NCI-H524 (cell line): Measurements from ENCODE around the gene PPIL6.
A peak's percentile ranks its signal among the peaks of the same experiment; 100 is the strongest.
"Not testable (repeated sequence)": the region's sequence is repeated elsewhere in the genome, so short reads cannot be mapped to it uniquely, and the experiment has no call there.

Source experiments
- DNase-seq, 2 experiments: peaks; one replicate each; lab custom pipeline; 2025; lab: John Stamatoyannopoulos, UW

The PPIL6 gene

DNA sequence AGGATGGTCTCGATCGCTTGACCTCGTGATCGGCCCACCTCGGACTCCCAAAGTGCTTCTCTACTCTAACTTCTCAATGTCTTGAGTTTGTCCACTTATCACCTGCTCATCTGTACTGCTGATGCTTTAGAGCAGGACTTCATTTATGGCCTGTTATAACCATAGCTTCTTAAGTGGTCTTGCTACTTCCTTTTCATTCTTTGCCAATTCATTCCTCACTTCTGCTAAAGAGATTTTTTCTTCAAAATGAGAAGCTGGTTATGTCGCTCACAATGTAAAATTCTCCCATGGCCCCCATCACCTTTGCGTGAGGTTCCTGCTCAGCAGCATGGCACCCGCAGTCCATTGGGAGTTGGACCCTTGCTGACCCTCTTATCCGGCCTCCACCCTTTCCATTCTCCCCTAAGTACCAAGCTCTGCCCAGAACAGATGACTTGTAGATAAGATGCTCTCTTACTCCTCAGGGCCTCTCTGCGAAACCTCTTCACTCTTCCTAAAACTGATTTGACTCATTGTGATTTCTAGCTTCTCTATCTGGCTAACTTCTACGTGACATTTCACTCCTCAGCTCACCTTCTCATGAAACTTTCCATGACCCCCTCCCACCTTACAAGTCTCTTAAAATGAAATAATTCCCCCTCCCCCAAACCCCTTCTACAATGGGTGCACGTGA, 44.2 kb downstream of the PPIL6 start:
- DNase-seq = no peak

DNA sequence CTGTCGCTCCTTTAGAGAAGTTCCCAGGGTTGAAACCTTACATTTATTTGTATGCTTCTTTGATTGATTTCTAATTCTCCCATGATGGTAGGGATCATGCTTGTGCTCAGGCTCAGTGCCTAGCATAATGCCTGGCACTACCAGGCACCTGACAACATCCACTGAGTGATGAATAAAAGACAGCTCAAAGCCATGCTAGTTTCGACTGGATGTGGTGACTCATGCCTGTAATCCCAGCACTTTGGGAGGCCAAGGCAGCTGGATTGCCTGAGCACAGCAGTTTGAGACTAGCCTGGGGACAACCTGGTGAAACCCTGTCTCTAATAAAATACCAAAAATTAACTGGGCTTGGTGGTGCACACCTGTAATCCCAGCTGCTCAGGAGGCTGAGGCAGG, 46.5 kb downstream of the PPIL6 start:
- no peak for DNase-seq

DNA sequence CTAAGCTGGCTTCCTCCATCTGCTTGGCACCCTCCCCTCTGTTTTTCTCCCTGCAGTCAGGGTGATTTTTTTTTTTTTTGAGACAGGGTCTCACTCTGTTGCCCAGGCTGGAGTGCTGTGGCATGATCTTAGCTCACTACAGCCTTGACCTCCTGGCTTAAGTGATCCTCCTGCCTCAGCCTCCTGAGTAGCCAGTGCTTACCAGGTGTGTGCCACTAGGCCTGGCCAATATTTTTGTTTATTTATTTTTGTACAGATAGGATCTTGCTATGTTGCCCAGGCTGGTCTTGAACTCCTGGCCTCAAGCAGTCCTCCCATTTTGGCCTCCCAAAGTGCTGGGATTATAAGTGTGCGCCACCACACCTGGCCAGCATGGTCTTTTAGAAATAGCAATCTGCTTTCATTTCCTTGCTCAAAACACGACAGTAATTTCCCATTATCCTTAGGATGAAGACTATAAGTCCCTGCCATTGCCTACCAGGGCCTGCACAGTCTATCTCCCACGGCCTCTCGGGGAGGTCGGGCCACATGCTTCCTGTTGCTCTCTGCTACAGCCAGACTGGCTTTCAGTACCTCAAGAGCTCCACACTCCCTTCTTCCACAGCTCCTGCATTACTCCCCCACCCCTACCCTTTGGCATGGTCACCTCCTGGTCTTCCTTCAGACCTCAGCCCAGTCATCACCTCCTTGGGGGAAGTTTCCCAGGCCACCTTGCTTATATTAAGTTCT, 47.1 kb downstream of the PPIL6 start:
- DNase-seq = no peak

GRCh38 chr6:109389650-109390274, 50.7 kb downstream of the PPIL6 start:
- DNase-seq = no peak

DNA sequence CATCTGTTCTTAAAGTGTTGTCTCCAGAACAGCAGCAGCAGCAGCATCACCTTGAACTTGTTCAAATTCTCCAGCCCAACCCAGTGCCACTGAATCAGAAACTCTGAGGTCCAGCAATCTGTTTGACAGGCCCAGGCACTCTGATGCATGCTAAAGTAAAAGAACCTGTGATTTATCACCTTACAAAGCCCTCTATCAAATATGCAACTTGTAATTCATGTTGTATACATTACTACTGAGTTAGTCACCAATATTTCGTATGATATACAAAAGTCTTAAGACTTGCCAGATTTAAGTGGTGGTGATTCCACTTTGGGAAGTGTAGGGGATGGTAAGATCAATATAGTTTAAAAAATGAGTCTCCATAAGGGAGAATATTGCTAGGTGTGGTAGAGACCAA, 52.2 kb downstream of the PPIL6 start:
- no peak for DNase-seq

DNA sequence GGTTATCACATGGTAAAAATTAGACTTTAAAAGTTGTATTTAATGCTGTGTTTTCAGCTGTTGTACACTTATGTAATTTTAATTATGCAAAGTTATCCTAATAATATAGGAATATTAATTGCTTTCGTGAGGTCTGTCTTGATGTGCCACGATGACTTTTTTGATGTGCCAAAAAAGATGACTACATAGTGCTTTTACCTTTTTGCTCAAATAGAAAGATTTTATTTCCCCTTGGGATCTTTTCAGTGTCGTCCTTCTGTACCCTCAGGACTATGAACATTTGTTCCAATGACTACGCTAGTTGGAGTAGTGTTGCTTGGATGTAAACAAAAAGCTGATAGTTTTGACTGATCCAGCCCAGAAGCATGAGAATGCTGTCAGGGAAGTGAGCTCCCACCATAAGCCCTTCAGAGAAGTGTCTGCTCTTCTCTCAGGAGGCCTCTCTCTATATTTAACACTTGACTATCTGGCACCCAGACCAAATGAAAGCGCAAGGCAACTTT, 56.9 kb downstream of the PPIL6 start:
- no peak for DNase-seq

GRCh38 chr6:109382576-109383437, 57.6 kb downstream of the PPIL6 start:
- peak; percentile 90 to 91 for DNase-seq

- peak; percentile 90 to 94 for DNase-seq
These were observed 58.5 kb downstream of the PPIL6 start, which contains the start of gene CD164 for GRCh38 chr6:109381747-109382575. CD164 (minus strand) TSS chr6:109382467; CDS start chr6:109382378, 89 bp downstream.

DNA sequence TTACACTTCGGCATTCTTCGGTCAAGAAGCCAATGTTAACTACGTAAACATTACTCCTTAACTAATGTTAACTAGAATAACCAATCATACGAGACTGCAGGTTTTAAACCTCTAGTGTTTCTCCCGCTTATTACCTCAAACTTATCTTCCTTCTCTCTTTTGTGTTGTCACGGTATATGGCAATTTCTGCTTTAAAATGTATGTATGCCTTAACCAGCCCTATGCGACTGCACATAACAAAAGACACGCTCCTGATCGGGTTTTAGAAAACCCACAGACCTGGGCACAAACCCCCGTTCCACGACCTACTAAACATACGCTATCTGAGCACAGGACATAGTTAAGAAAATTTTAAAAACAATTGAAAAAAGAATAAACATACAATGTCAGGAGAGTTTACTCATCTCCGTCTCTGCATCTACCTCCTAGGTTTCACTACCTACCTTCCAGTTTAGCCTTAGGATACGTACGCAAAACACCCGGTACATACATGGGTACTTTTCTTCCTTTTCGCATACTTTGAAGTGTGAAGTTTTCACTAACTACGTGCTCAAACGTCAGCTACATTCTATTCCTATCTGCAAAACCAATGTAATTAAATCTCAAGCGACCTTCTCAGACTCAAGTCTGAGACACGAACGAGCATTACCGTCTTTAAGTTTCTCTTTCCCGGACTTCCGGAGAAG, 59.2 kb downstream of the PPIL6 start:
- DNase-seq = peak in 1 of 2 experiments; percentile 24

GRCh38 chr6:109379711-109380110, 60.7 kb downstream of the PPIL6 start:
- DNase-seq = no peak

DNA sequence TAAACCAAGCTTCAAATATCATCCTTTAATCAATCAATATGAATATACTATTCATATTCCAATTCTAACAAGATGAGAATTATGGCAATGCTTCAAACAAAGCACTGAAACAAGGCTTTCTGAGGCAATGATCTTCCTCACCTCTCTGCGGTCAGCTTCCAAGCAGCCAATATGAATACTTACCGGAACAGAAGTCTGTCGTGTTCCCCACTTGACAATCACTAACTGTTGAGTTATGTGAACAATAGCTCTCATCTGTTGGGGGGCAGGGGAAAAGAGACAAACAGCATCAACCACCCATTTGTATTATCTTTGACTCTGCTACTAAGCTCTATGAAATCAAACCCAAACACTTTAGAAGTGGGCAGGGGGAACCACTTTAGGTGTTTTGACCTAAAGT, 62.7 kb downstream of the PPIL6 start:
- DNase-seq = no peak

DNA sequence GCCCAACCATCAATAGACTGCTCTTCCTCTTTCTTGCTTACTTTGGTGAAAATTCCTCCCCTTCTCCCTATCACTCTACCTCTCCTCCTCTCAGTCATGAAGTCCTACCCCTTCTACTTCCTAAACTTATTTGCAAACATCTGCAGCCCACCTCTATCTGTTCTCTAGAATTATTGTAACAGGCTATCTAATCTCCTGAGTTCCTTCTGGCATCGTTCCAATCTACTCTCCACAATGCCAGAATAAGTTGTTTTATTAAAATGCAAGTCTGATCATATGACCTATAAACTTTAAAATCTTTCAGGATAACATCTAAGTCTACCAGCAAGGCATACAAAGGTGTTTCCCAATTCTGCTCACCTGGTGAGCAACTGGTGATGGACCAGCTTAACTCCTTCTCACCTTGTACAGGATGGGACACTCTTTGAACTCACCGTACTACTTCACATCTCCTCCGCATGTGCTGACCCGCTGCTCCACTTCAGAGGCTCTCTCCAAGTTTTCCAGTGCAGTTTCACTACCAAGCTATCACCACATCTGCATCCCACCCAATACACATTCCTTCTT, 66.0 kb downstream of the PPIL6 start:
- no peak for DNase-seq

GRCh38 chr6:109373762-109374161, 66.7 kb downstream of the PPIL6 start:
- DNase-seq = no peak

- DNase-seq = no peak
These were observed 67.1 kb downstream of the PPIL6 start for GRCh38 chr6:109373331-109373730.

- no peak for DNase-seq
These were observed 68.3 kb downstream of the PPIL6 start for GRCh38 chr6:109372130-109372529.

- no peak for DNase-seq
These were observed 69.6 kb downstream of the PPIL6 start for GRCh38 chr6:109370792-109371191.

DNA sequence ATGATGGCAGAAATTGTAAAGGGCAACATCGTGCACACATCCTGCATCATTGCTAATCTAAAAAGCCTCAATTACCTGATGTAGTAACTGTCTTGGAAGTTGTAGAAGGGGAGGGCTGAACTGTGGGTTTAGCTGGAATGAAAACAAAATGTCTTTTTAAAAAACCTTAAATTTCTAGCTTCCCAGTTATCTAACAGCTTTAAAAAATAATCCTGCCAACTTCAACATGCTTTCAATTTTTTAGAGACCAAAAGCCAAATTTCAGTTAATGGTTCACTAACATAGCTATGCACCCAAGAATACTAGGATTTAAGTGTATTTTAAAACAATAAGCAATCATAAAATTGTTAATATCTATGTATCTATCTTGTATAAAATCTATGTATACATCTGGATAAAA, 70.1 kb downstream of the PPIL6 start:
- no peak for DNase-seq

DNA sequence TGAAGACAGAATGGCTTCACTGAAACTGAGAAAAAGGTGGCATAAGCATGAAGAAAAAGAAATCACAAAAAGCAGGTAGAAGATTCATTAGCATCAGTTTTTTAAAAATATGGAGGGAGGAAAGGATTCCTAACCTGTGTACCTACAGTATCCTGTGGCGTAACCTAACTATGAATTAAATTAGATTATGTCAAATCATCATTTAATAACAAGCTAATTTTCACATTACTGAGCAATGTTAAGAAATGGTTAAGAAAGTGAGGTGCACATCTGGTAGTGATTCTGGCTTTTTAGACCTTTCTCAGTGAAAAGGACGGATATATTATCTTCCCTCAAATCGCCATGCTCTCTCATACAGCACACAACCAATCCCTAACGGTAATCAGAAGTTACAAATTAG, 70.7 kb downstream of the PPIL6 start:
- no peak for DNase-seq

- DNase-seq = not testable (repeated sequence)
These were observed 75.9 kb downstream of the PPIL6 start for GRCh38 chr6:109364382-109365078.
